GM12878 (cell line): ENCODE results near the gene SMR3A. TPM values are rescaled to one million over a fixed set of nuclear protein-coding genes. Genes with fewer than 3 reads are reported as not detected.

Experiments used
- ATAC-seq: fragments of 200-7000 bp; cut with Tn5 transposase; 3 replicates; pipeline ENCODE4 v1.9.1; 2020; ENCODE audit warnings: mild to moderate bottlenecking, moderate library complexity
- BruUV-seq: library from RNA; stranded (reverse); fragments of 400-500 nt; replicated peaks from 2 replicates; lab custom pipeline; 2021; lab: Mats Ljungman, UMichigan
- CTCF ChIA-PET: fragments of 300-600 bp; sonication (Branson Sonifier 250); formaldehyde crosslinking; extraction: SDS; loops from one replicate; lab custom pipeline; 2021; ENCODE audit warnings: inconsistent platforms; lab: Yijun Ruan, JAX
- POLR2A ChIA-PET: fragments of 350-600 bp; formaldehyde crosslinking; extraction: SDS; loops from one replicate; lab custom pipeline; 2021; ENCODE audit warnings: inconsistent platforms; lab: Charles Lee
- RAD21 ChIA-PET: fragments of 300-600 bp; sonication (Branson Sonifier 250); formaldehyde crosslinking; loops from one replicate; lab custom pipeline; 2023; ENCODE audit warnings: antibody characterized with exemption; ENCODE audit not compliant: unreplicated experiment; lab: Charles Lee
- SMC1A ChIA-PET: fragments of 300-600 bp; sonication (Branson Sonifier 250); formaldehyde crosslinking; loops from one replicate; lab custom pipeline; 2023; ENCODE audit not compliant: unreplicated experiment, uncharacterized antibody; lab: Charles Lee
- DNase-seq: peaks from one replicate; pipeline ENCODE4 v3.0.0-alpha.2; 2011; ENCODE audit warnings: low read depth, low spot score
- FAIRE-seq: peaks from 3 replicates; lab custom pipeline; 2011; peaks lifted over from hg19 to GRCh38; lab: Jason Lieb, UNC
- H2AFZ ChIP-seq: 2 replicates; pipeline ENCODE4 v1.6.0; 2011; ENCODE audit warnings: low read depth, low read length, control low read depth; ENCODE audit not compliant: control insufficient read depth
- H3K27ac ChIP-seq: 2 replicates; pipeline ENCODE4 v1.5.1; 2011; ENCODE audit warnings: control low read depth; ENCODE audit not compliant: control insufficient read depth, insufficient read depth
- H3K27me3 ChIP-seq, 2 experiments: replicated peaks in 1 of 2; 2 replicates each; pipeline versions ENCODE4 v1.6.0 to v1.6.1; 2011; ENCODE audit warnings: low read length in 1 of 2; ENCODE audit not compliant: control insufficient read depth in 2 of 2, insufficient read depth in 2 of 2
- H3K36me3 ChIP-seq, 2 experiments: 2 replicates each; pipeline ENCODE4 v1.5.1; 2011; ENCODE audit warnings: low read length in 1 of 2; ENCODE audit not compliant: control insufficient read depth in 2 of 2, insufficient read depth in 2 of 2
- H3K4me1 ChIP-seq: 2 replicates; pipeline ENCODE4 v1.6.1; 2011; ENCODE audit warnings: mild to moderate bottlenecking, low read length, moderate library complexity, mixed read lengths; ENCODE audit not compliant: control insufficient read depth, insufficient read depth
- H3K4me2 ChIP-seq: 2 replicates; pipeline ENCODE4 v1.6.0; 2011; ENCODE audit warnings: control low read depth; ENCODE audit not compliant: control insufficient read depth, insufficient read depth
- H3K4me3 ChIP-seq: fragments of 200-600 bp; sonication (generic); 2 replicates; pipeline ENCODE4 v1.5.1; 2016
- H3K79me2 ChIP-seq: 2 replicates; pipeline ENCODE4 v1.6.0; 2011; ENCODE audit warnings: low read length; ENCODE audit not compliant: control insufficient read depth, insufficient read depth
- H3K9ac ChIP-seq: 2 replicates; pipeline ENCODE4 v1.8.0; 2011; ENCODE audit warnings: low read length, control low read depth, mixed read lengths; ENCODE audit not compliant: control insufficient read depth, insufficient read depth
- H3K9me3 ChIP-seq: replicated peaks from 3 replicates; pipeline ENCODE4 v1.5.1; 2011; ENCODE audit warnings: mild to moderate bottlenecking, low read length; ENCODE audit not compliant: control insufficient read depth, insufficient read depth
- H4K20me1 ChIP-seq: 2 replicates; pipeline ENCODE4 v1.6.0; 2011; ENCODE audit not compliant: control insufficient read depth, insufficient read depth
- ATF3 ChIP-seq: IDR thresholded peaks from 2 replicates; pipeline ENCODE4 v1.6.1; 2011; ENCODE audit warnings: low read depth, mild to moderate bottlenecking, low read length, moderate library complexity, borderline replicate concordance; ENCODE audit errors: extremely low read depth
- CUX1 ChIP-seq: IDR thresholded peaks from 2 replicates; pipeline ENCODE4 v1.6.1; 2012; ENCODE audit warnings: improper control_type of control experiment, low read depth, low read length; ENCODE audit not compliant: insufficient replicate concordance
- ETV6 ChIP-seq, 2 experiments: fragments of 450-650 bp in 1 of 2; IDR thresholded peaks in 1 of 2; conservative IDR thresholded peaks in 1 of 2; 2 replicates each; pipeline ENCODE4 v1.6.1; 2014; ENCODE audit warnings: antibody characterized with exemption in 1 of 2, borderline replicate concordance in 1 of 2, low read depth in 1 of 2, mild to moderate bottlenecking in 1 of 2, moderate library complexity in 1 of 2
- POLR2A ChIP-seq: IDR thresholded peaks from 2 replicates; pipeline ENCODE4 v1.6.1; 2011; ENCODE audit warnings: low read depth, mild to moderate bottlenecking, low read length
- POLR2AphosphoS2 ChIP-seq: IDR thresholded peaks from 2 replicates; pipeline ENCODE4 v1.6.1; 2011; ENCODE audit warnings: low read depth, mild to moderate bottlenecking, low read length, improper control_type of control experiment, moderate library complexity
- in situ Hi-C: fragments of 300-500 bp; cut with MboI; formaldehyde crosslinking; loops from 9 replicates; pipeline ENCODE4 v1.14.3; 2018; ENCODE audit warnings: mixed read lengths
- intact Hi-C: fragments of 100-400 bp; cut with micrococcal nuclease; formaldehyde crosslinking; loops from one replicate; pipeline ENCODE4 v1.14.2; 2022; ENCODE audit not compliant: unreplicated experiment
- polyA plus RNA-seq, 11 experiments: library from polyadenylated mRNA; depleted of rRNA in 4 of 11; unstranded in 6 of 11; stranded (reverse) in 5 of 11; fragments of >200 nt; fragmentation: Nextera tagmentation in 4 of 11; fragmentation: Illumina TruSeq in 1 of 11; extraction: Ambion mirVana in 4 of 11; extraction: Trizol in 1 of 11; gene quantifications; 1 replicate in 1 of 11; 2 replicates in 10 of 11; pipeline versions ENCODE4 v1.2.1 to v1.2.3, GENCODE V29; 2011 to 2016; ENCODE audit warnings: inconsistent platforms in 2 of 11, missing spikeins in 2 of 11, low read depth in 1 of 11
- total RNA-seq, 4 experiments: library from RNA; depleted of rRNA in 3 of 4; stranded (reverse); fragments of >200 nt in 3 of 4; fragmentation: Illumina TruSeq in 1 of 4; extraction: Trizol in 1 of 4; gene quantifications; 2 replicates each; pipeline versions ENCODE4 v1.2.1 to v1.2.3, GENCODE V29; 2013 to 2021
- TF ChIP-seq, protein P1 (sequence below): fragments of 450-650 bp; formaldehyde crosslinking; IDR thresholded peaks from 2 replicates; pipeline ENCODE4 v1.5.0; 2022; ENCODE audit warnings: mild to moderate bottlenecking, missing genetic modification characterization

The SMR3A gene
- total and polyA plus RNA-seq, 10 of the 15 experiments (the other 5 are each of a cell fraction or from before 2014, with no cell fraction given): not detected

DNA sequence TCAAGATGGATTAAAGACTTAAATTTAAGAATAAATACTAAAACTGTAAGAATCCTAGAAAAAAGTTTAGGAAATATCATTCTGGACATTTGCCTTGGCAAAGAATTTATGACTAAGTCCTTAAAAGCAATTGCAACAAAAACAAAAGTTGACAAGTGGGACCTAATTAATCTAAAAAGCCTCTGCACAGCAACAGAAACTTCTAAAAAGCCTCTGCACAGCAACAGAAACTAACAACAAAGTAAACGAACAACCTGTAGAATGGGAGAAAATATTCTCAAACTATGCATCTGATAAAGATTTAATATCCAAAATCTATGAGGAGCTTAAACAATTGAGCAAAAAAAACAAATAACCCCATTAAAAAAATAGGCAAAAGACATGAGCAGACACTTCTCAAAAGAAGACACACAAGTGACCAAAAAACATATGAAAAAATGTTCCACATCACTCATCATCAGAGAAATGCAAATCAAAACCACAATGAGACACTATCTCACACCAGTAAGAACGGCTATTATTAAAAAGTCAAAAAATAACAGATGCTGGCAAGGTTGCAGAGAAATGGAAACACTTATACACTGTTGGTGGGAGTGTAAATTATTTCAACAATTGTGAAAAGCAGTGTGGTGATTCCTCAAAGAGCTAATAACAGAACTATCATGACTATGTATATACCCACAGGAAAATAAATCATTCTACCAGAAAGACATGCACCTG, 31.7 kb downstream of the SMR3A start (continued):
- TF ChIP-seq ATF3: no peak
- TF ChIP-seq ETV6 (conservative IDR thresholded peaks at IDR 0.05 in 1 of 2, IDR thresholded peaks at IDR 0.05 in 1 of 2; ENCODE audit: borderline replicate concordance in 1 of 2, low read depth in 1 of 2): no peak
- TF ChIP-seq, all 136 proteins: peak for 21

GRCh38 chr4:70397580-70397979, 37.0 kb downstream of the SMR3A start, which contains the start of gene OPRPN:
TSS of gene OPRPN (plus strand) at chr4:70397940. CDS start at chr4:70399286, 1,346 bp downstream.
- H3K27me3 ChIP-seq: no peaks in the 10 kb centered on the region
- FAIRE-seq: no peak
- ChIA-PET SMC1A (interaction anchor here (2.2 kb wide), 2 partner anchors 9 to 33 kb away, joined by 7 read pairs; no protein-coding TSS in a partner anchor), CTCF (interaction anchor here (1.0 to 3.4 kb wide), 4 partner anchors 10 to 57 kb away, joined by 3 to 12 read pairs (median 4); no protein-coding TSS in a partner anchor), RAD21 (interaction anchor here (0.9 kb wide), 1 partner anchor 99 kb away, joined by 4 read pairs; no protein-coding TSS in a partner anchor), POLR2A (no interaction called here)
- no peak for DNase-seq
- no peak for ATAC-seq
- no peak within 1 kb of the TSS for H3K27ac ChIP-seq
- H3K4me1 ChIP-seq: peaks cover 3% of the 10 kb centered on the region
- H3K4me2 ChIP-seq: no peak within 1 kb of the TSS
- H3K4me3 ChIP-seq: no peak within 1 kb of the TSS
- no peaks in the 10 kb centered on the region for H3K9me3 ChIP-seq
- no peaks in the 10 kb centered on the region for H4K20me1 ChIP-seq
- H3K79me2 ChIP-seq: no peaks in the 10 kb centered on the region
- intact Hi-C loops: no loop called here
- no peaks in the 10 kb centered on the region for H3K36me3 ChIP-seq
- BruUV-seq: no TSS peak
- no peak within 1 kb of the TSS for H2AFZ ChIP-seq
- no peak within 1 kb of the TSS for H3K9ac ChIP-seq
- in situ Hi-C loops: no loop called here
- TF ChIP-seq POLR2AphosphoS2 (no peak), CUX1 (no peak), POLR2A (no peak)
- TF ChIP-seq, protein P1, sequence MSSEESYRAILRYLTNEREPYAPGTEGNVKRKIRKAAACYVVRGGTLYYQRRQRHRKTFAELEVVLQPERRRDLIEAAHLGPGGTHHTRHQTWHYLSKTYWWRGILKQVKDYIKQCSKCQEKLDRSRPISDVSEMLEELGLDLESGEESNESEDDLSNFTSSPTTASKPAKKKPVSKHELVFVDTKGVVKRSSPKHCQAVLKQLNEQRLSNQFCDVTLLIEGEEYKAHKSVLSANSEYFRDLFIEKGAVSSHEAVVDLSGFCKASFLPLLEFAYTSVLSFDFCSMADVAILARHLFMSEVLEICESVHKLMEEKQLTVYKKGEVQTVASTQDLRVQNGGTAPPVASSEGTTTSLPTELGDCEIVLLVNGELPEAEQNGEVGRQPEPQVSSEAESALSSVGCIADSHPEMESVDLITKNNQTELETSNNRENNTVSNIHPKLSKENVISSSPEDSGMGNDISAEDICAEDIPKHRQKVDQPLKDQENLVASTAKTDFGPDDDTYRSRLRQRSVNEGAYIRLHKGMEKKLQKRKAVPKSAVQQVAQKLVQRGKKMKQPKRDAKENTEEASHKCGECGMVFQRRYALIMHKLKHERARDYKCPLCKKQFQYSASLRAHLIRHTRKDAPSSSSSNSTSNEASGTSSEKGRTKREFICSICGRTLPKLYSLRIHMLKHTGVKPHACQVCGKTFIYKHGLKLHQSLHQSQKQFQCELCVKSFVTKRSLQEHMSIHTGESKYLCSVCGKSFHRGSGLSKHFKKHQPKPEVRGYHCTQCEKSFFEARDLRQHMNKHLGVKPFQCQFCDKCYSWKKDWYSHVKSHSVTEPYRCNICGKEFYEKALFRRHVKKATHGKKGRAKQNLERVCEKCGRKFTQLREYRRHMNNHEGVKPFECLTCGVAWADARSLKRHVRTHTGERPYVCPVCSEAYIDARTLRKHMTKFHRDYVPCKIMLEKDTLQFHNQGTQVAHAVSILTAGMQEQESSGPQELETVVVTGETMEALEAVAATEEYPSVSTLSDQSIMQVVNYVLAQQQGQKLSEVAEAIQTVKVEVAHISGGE (CRISPR knock-in tag): no peak
